H1 (cell line): ENCODE results near the gene NFIA. TPM values are rescaled to one million over a fixed set of nuclear protein-coding genes. Genes with fewer than 3 reads are reported as not detected.

ENCODE experiments used
- CTCF ChIA-PET: fragments of 300-600 bp; sonication (Branson Sonifier 250); formaldehyde crosslinking; loops from one replicate; lab custom pipeline; 2021; ENCODE audit not compliant: partially characterized antibody; lab: Charles Lee
- POLR2A ChIA-PET: fragments of 300-600 bp; sonication (Branson Sonifier 250); formaldehyde crosslinking; loops from one replicate; lab custom pipeline; 2021; ENCODE audit warnings: inconsistent platforms; ENCODE audit not compliant: partially characterized antibody; lab: Charles Lee
- DNase-seq, 2 experiments: peaks; one replicate each; pipeline versions ENCODE4 v3.0.0 to v3.0.0-alpha.2; 2010 to 2022; ENCODE audit warnings: low spot score in 2 of 2, low read depth in 1 of 2, mixed read lengths in 1 of 2
- FAIRE-seq: peaks from 2 replicates; lab custom pipeline; 2011; peaks lifted over from hg19 to GRCh38; lab: Jason Lieb, UNC
- H2AFZ ChIP-seq: 2 replicates; pipeline ENCODE4 v1.8.1; 2012; ENCODE audit warnings: low read length, inconsistent platforms
- H2AK5ac ChIP-seq: 2 replicates; pipeline ENCODE4 v1.6.1; 2013; ENCODE audit warnings: low read depth, low read length
- H2BK120ac ChIP-seq: replicated peaks from 2 replicates; pipeline ENCODE3; 2013; ENCODE audit warnings: low read depth, low read length, inconsistent platforms
- H2BK12ac ChIP-seq: 2 replicates; pipeline ENCODE4 v1.6.1; 2013; ENCODE audit warnings: low read depth, low read length
- H2BK15ac ChIP-seq: 2 replicates; pipeline ENCODE4 v1.6.1; 2013; ENCODE audit warnings: low read length
- H2BK20ac ChIP-seq: 2 replicates; pipeline ENCODE4 v1.6.1; 2013; ENCODE audit warnings: low read length
- H2BK5ac ChIP-seq: 2 replicates; pipeline ENCODE4 v1.6.1; 2013; ENCODE audit warnings: low read depth, low read length
- H3K14ac ChIP-seq: 2 replicates; pipeline ENCODE4 v1.6.1; 2013; ENCODE audit warnings: inconsistent platforms; ENCODE audit not compliant: insufficient read length
- H3K18ac ChIP-seq: 2 replicates; pipeline ENCODE4 v1.6.1; 2013; ENCODE audit warnings: low read length; ENCODE audit errors: extremely low read depth
- H3K23ac ChIP-seq: 2 replicates; pipeline ENCODE4 v1.6.1; 2013; ENCODE audit warnings: inconsistent platforms; ENCODE audit not compliant: insufficient read length
- H3K23me2 ChIP-seq: 2 replicates; pipeline ENCODE4 v1.6.1; 2013; ENCODE audit warnings: low read depth, low read length
- H3K27ac ChIP-seq: 2 replicates; pipeline ENCODE4 v1.6.1; 2011; ENCODE audit warnings: low read depth, low read length, inconsistent platforms
- H3K27me3 ChIP-seq, 4 experiments: replicated peaks in 1 of 4; 1 replicate in 1 of 4; 2 replicates in 3 of 4; pipeline versions ENCODE4 v1.6.1 to v1.8.1; 2011 to 2013; ENCODE audit warnings: low read length in 3 of 4, mild to moderate bottlenecking in 3 of 4, inconsistent platforms in 2 of 4, mixed read lengths in 2 of 4, moderate library complexity in 1 of 4; ENCODE audit not compliant: control insufficient read depth in 3 of 4, insufficient read depth in 3 of 4; ENCODE audit errors: extremely low read depth in 1 of 4
- H3K36me3 ChIP-seq, 4 experiments: 2 replicates each; pipeline versions ENCODE4 v1.6.1 to v1.8.1; 2011 to 2013; ENCODE audit warnings: mild to moderate bottlenecking in 4 of 4, low read length in 3 of 4, moderate library complexity in 2 of 4, control low read depth in 1 of 4, inconsistent platforms in 1 of 4; ENCODE audit not compliant: insufficient read depth in 4 of 4, control insufficient read depth in 2 of 4
- H3K4ac ChIP-seq: replicated peaks from 2 replicates; pipeline ENCODE3; 2013; ENCODE audit warnings: low read length, low read depth, mixed read lengths, inconsistent platforms; ENCODE audit not compliant: insufficient read length
- H3K4me1 ChIP-seq, 4 experiments: replicated peaks in 1 of 4; 1 replicate in 1 of 4; 2 replicates in 3 of 4; pipeline versions ENCODE4 v1.6.1 to v1.8.1; 2011 to 2013; ENCODE audit warnings: low read length in 3 of 4, inconsistent platforms in 2 of 4, mixed read lengths in 1 of 4; ENCODE audit not compliant: insufficient read depth in 4 of 4, control insufficient read depth in 3 of 4
- H3K4me2 ChIP-seq, 2 experiments: 2 replicates each; pipeline versions ENCODE4 v1.6.1 to v1.8.1; 2011 to 2013; ENCODE audit warnings: low read depth in 2 of 2, low read length in 2 of 2, control low read depth in 1 of 2, inconsistent platforms in 1 of 2, mild to moderate bottlenecking in 1 of 2; ENCODE audit not compliant: insufficient read depth in 1 of 2
- H3K4me3 ChIP-seq, 4 experiments: fragments of 200-600, 300-600 bp in 1 of 4; sonication (generic), shearing (Covaris generic), sonication (Bioruptor Twin) in 1 of 4; 2 replicates each; pipeline versions ENCODE4 v1.5.1 to v1.8.1; 2011 to 2016; ENCODE audit warnings: low read length in 4 of 4, low read depth in 3 of 4, control low read depth in 2 of 4, inconsistent platforms in 2 of 4, mild to moderate bottlenecking in 2 of 4, mixed read lengths in 1 of 4, moderate library complexity in 1 of 4; ENCODE audit not compliant: insufficient read depth in 2 of 4; ENCODE audit errors: extremely low read depth in 1 of 4
- H3K56ac ChIP-seq: replicated peaks from 2 replicates; pipeline ENCODE3; 2013; ENCODE audit warnings: low read depth, mild to moderate bottlenecking, mixed read lengths, low read length, inconsistent platforms; ENCODE audit not compliant: insufficient read length
- H3K79me1 ChIP-seq: 2 replicates; pipeline ENCODE4 v1.6.1; 2013; ENCODE audit warnings: low read depth, low read length, control low read depth
- H3K79me2 ChIP-seq, 2 experiments: 2 replicates each; pipeline versions ENCODE4 v1.6.1 to v1.8.1; 2012 to 2013; ENCODE audit warnings: low read length in 2 of 2, mild to moderate bottlenecking in 2 of 2, inconsistent platforms in 1 of 2; ENCODE audit not compliant: insufficient read depth in 2 of 2, control insufficient read depth in 1 of 2
- H3K9ac ChIP-seq, 4 experiments: replicated peaks in 1 of 4; 1 replicate in 1 of 4; 2 replicates in 3 of 4; pipeline versions ENCODE4 v1.6.1 to v1.8.1; 2011 to 2013; ENCODE audit warnings: low read depth in 3 of 4, low read length in 3 of 4, control low read depth in 2 of 4, mild to moderate bottlenecking in 2 of 4, moderate library complexity in 2 of 4, inconsistent platforms in 1 of 4; ENCODE audit errors: extremely low read depth in 1 of 4
- H3K9me3 ChIP-seq, 2 experiments: 2 replicates each; pipeline versions ENCODE4 v1.6.1 to v1.8.1; 2012 to 2013; ENCODE audit warnings: mild to moderate bottlenecking in 2 of 2, moderate library complexity in 2 of 2, control low read depth in 1 of 2, inconsistent platforms in 1 of 2, low read depth in 1 of 2, low read length in 1 of 2, mixed read lengths in 1 of 2; ENCODE audit not compliant: insufficient read depth in 2 of 2
- H4K20me1 ChIP-seq, 2 experiments: replicated peaks in 1 of 2; 2 replicates each; pipeline versions ENCODE3 to v1.8.1; 2011 to 2013; ENCODE audit warnings: inconsistent platforms in 2 of 2, low read length in 2 of 2, mild to moderate bottlenecking in 1 of 2; ENCODE audit not compliant: insufficient read depth in 2 of 2, control insufficient read depth in 1 of 2
- H4K5ac ChIP-seq: 2 replicates; pipeline ENCODE4 v1.6.1; 2013; ENCODE audit warnings: low read length, low read depth, mixed read lengths, inconsistent platforms; ENCODE audit not compliant: insufficient read length
- H4K8ac ChIP-seq: 2 replicates; pipeline ENCODE4 v1.8.0; 2013; ENCODE audit warnings: mild to moderate bottlenecking, moderate library complexity, low read length, inconsistent platforms; ENCODE audit not compliant: insufficient read depth; ENCODE audit errors: extremely low read depth
- H4K91ac ChIP-seq: replicated peaks from 2 replicates; pipeline ENCODE3; 2013; ENCODE audit warnings: low read length, mixed read lengths, inconsistent platforms; ENCODE audit not compliant: insufficient read length
- CEBPB ChIP-seq: IDR thresholded peaks from 2 replicates; pipeline ENCODE4 v1.6.1; 2012; ENCODE audit warnings: low read depth, low read length
- CTBP2 ChIP-seq: IDR thresholded peaks from 2 replicates; pipeline ENCODE4 v1.7.0; 2011; ENCODE audit warnings: borderline replicate concordance, mild to moderate bottlenecking, moderate library complexity, mixed read lengths, low read length; ENCODE audit not compliant: insufficient read depth, insufficient read length
- FOSL1 ChIP-seq: IDR thresholded peaks from 2 replicates; pipeline ENCODE4 v1.6.1; 2011; ENCODE audit warnings: mild to moderate bottlenecking, low read depth, low read length, moderate library complexity; ENCODE audit not compliant: insufficient read depth
- NANOG ChIP-seq: IDR thresholded peaks from 2 replicates; pipeline ENCODE4 v1.6.1; 2011; ENCODE audit warnings: low read length, low read depth, mild to moderate bottlenecking, inconsistent platforms; ENCODE audit not compliant: insufficient read depth, poor library complexity, severe bottlenecking
- RBBP5 ChIP-seq: IDR thresholded peaks from 2 replicates; pipeline ENCODE4 v1.7.1; 2012; ENCODE audit warnings: low read depth, mild to moderate bottlenecking, inconsistent platforms, low read length, moderate library complexity, borderline replicate concordance
- RXRA ChIP-seq: IDR thresholded peaks from 2 replicates; pipeline ENCODE4 v1.6.1; 2011; ENCODE audit warnings: low read depth, mild to moderate bottlenecking, low read length, moderate library complexity; ENCODE audit not compliant: insufficient read depth
- SIX5 ChIP-seq: IDR thresholded peaks from 2 replicates; pipeline ENCODE4 v1.6.1; 2011; ENCODE audit warnings: mild to moderate bottlenecking, low read depth, low read length
- SP1 ChIP-seq: IDR thresholded peaks from 2 replicates; pipeline ENCODE4 v1.6.1; 2011; ENCODE audit warnings: low read depth, low read length
- SP2 ChIP-seq: IDR thresholded peaks from 2 replicates; pipeline ENCODE4 v1.6.1; 2012; ENCODE audit warnings: mild to moderate bottlenecking, low read length, inconsistent platforms
- USF2 ChIP-seq: IDR thresholded peaks from 2 replicates; pipeline ENCODE4 v1.6.1; 2011; ENCODE audit warnings: low read length, improper control_type of control experiment
- WGBS, 2 experiments: shearing (Covaris generic) in 1 of 2; methylation state at CpG; one replicate each; pipeline versions ENCODE4 v1.1.6 to v1.1.7; 2013 to 2015; ENCODE audit warnings: low lambda C conversion rate in 2 of 2, mixed read lengths in 2 of 2, inconsistent platforms in 1 of 2, low coverage in 1 of 2, missing lambda C conversion rate in 1 of 2; ENCODE audit not compliant: insufficient replicate concordance in 2 of 2, insufficient coverage in 1 of 2, insufficient read length in 1 of 2; ENCODE audit errors: extremely low coverage in 1 of 2, missing lambda C conversion rate in 1 of 2; 5-methylcytosine and 5-hydroxymethylcytosine counted together
- polyA plus RNA-seq, 7 experiments: library from polyadenylated mRNA; depleted of rRNA in 3 of 7; stranded (reverse) in 5 of 7; unstranded in 2 of 7; fragments of >200 nt in 5 of 7; fragments of 200-250 nt in 2 of 7; gene quantifications; 1 replicate in 5 of 7; 2 replicates in 1 of 7; 4 replicates in 1 of 7; pipeline versions ENCODE4 v1.2.1 to v1.2.3, GENCODE V29; 2011 to 2013; ENCODE audit warnings: missing spikeins in 2 of 7, mixed read lengths in 2 of 7
- total RNA-seq: library from RNA; stranded (reverse); fragmentation: NEBNext Ultra II Directional; extraction: Animal tissue kit (Norgen Biotek cat#: 25700); gene quantifications from 2 replicates; pipeline ENCODE4 v1.2.1, GENCODE V29; 2021

The NFIA gene
- total and polyA plus RNA-seq, 2 of the 8 experiments (the other 6 are each of a cell fraction or from before 2014, with no cell fraction given): 1.8 to 2.3 TPM

DNA sequence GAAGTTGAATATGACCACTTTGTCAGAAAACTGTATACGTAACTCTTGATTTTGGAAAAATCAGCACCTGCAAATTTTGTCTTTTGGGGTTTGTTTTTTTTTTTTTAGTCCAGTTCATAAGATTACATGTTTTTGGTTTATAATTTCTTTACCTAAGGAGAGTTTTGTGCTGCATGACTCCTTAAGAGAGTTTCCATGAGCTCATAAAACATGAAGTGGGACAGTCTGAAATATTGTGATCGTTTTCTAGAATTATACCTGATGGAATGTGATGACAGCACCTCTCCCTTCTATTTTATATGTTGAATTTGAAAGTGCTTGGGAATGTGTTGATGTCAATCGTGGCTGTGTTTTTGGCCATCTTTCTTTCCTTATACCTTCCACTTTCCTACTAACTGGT, 158.5 kb downstream of the NFIA start:
- H3K14ac ChIP-seq: no peak overlapping the region
- H4K8ac ChIP-seq: no peak overlapping the region
- no peak overlapping the region for H3K27ac ChIP-seq
- no peak overlapping the region for H2BK20ac ChIP-seq
- H2BK120ac ChIP-seq: no peak overlapping the region
- no peaks in the 10 kb centered on the region for H3K23me2 ChIP-seq
- H3K79me1 ChIP-seq: no peaks in the 10 kb centered on the region
- no peaks in the 10 kb centered on the region for H3K27me3 ChIP-seq
- H2AK5ac ChIP-seq: no peak overlapping the region
- H3K56ac ChIP-seq: no peak overlapping the region
- no peak for TF ChIP-seq USF2
- no peak for TF ChIP-seq SP1
- TF ChIP-seq NANOG: no peak
- no peak for TF ChIP-seq SP2
- TF ChIP-seq SIX5: no peak
- TF ChIP-seq FOSL1: no peak
- no peak for TF ChIP-seq RBBP5
- TF ChIP-seq CTBP2: no peak
- TF ChIP-seq RXRA: no peak
- no peak for TF ChIP-seq CEBPB
- WGBS, 2 experiments: 83% methylated on average over 3 of the region's 3 CpGs; no CpG with 5 or more reads in 1 of the 2 experiments
- no peak overlapping the region for H2BK5ac ChIP-seq
- no peak overlapping the region for H3K9ac ChIP-seq
- H3K23ac ChIP-seq: no peak overlapping the region
- no peak overlapping the region for H2BK12ac ChIP-seq
- DNase-seq (no peak), FAIRE-seq (no peak)
- H4K20me1 ChIP-seq: no peaks in the 10 kb centered on the region
- H3K18ac ChIP-seq: no peak overlapping the region
- ChIA-PET CTCF (interaction anchor here (0.6 kb wide), 1 partner anchor 23 kb away, joined by 5 read pairs; no protein-coding TSS in a partner anchor), POLR2A (no interaction called here)
- H2BK15ac ChIP-seq: no peak overlapping the region
- H3K4me3 ChIP-seq: no peak overlapping the region
- no peak overlapping the region for H4K5ac ChIP-seq
- H3K4me2 ChIP-seq: no peak overlapping the region
- peaks cover 0 to 24% (median 7%) of the 10 kb centered on the region in 4 experiments; a peak in 3 of 7 replicates for H3K4me1 ChIP-seq
- no peaks in the 10 kb centered on the region for H3K36me3 ChIP-seq
- no peak overlapping the region for H4K91ac ChIP-seq
- H3K4ac ChIP-seq: no peak overlapping the region
- H2AFZ ChIP-seq: no peak overlapping the region
- no peaks in the 10 kb centered on the region for H3K9me3 ChIP-seq
- H3K79me2 ChIP-seq: no peaks in the 10 kb centered on the region
